Endothelial cell of umbilical vein (primary cell): ENCODE results near the gene ECHDC1. TPM values are rescaled to one million over a fixed set of nuclear protein-coding genes. Genes with fewer than 3 reads are reported as not detected.

Experiments
- BruUV-seq: library from RNA; stranded (reverse); fragments of 400-500 nt; replicated peaks from 2 replicates; lab custom pipeline; 2021; lab: Mats Ljungman, UMichigan
- CTCF ChIA-PET: fragments of 300-600, 350-600 bp; sonication (Branson Sonifier 250); formaldehyde crosslinking; loops from one replicate; lab custom pipeline; 2021; ENCODE audit warnings: antibody characterized with exemption, inconsistent platforms; lab: Charles Lee
- POLR2A ChIA-PET: fragments of 300-600, 350-600 bp; sonication (Branson Sonifier 250); formaldehyde crosslinking; loops from one replicate; lab custom pipeline; 2021; ENCODE audit warnings: antibody characterized with exemption, inconsistent platforms; lab: Charles Lee
- DNase-seq: peaks from one replicate; pipeline ENCODE4 v3.0.0-alpha.2; 2011; ENCODE audit warnings: low read depth, low spot score
- FAIRE-seq: peaks from 2 replicates; lab custom pipeline; 2011; peaks lifted over from hg19 to GRCh38; lab: Jason Lieb, UNC
- H2AFZ ChIP-seq: 2 replicates; pipeline ENCODE4 v1.6.0; 2012; ENCODE audit warnings: low read depth, low read length, control low read depth, inconsistent platforms
- H3K27ac ChIP-seq: 2 replicates; pipeline ENCODE4 v1.5.1; 2011; ENCODE audit warnings: low read depth, mild to moderate bottlenecking, control low read depth, low read length, moderate library complexity; ENCODE audit not compliant: insufficient read depth
- H3K27me3 ChIP-seq, 2 experiments: 2 replicates each; pipeline versions ENCODE4 v1.6.0 to v1.6.1; 2011; ENCODE audit warnings: low read length in 2 of 2, mixed read lengths in 1 of 2; ENCODE audit not compliant: control insufficient read depth in 2 of 2, insufficient read depth in 2 of 2
- H3K36me3 ChIP-seq, 2 experiments: 2 replicates in 1 of 2; 3 replicates in 1 of 2; pipeline ENCODE4 v1.5.1; 2011; ENCODE audit warnings: low read length in 2 of 2, mild to moderate bottlenecking in 1 of 2, moderate library complexity in 1 of 2; ENCODE audit not compliant: control insufficient read depth in 2 of 2, insufficient read depth in 2 of 2; ENCODE audit errors: extremely low read depth in 1 of 2
- H3K4me1 ChIP-seq: 3 replicates; pipeline ENCODE4 v1.5.1; 2011; ENCODE audit warnings: mild to moderate bottlenecking, low read length; ENCODE audit not compliant: control insufficient read depth, insufficient read depth; ENCODE audit errors: extremely low read depth
- H3K4me2 ChIP-seq: 2 replicates; pipeline ENCODE4 v1.6.1; 2011; ENCODE audit warnings: low read length, control low read depth, mixed read lengths; ENCODE audit not compliant: insufficient read depth
- H3K4me3 ChIP-seq, 3 experiments: fragments of 200-600 bp in 1 of 3; sonication (generic), shearing (Covaris generic) in 1 of 3; replicated peaks in 1 of 3; 2 replicates each; pipeline ENCODE4 v1.5.1; 2011 to 2016; ENCODE audit warnings: control low read depth in 3 of 3, low read length in 3 of 3, mild to moderate bottlenecking in 2 of 3, inconsistent platforms in 1 of 3, low read depth in 1 of 3, moderate library complexity in 1 of 3; ENCODE audit not compliant: insufficient read depth in 1 of 3
- H3K79me2 ChIP-seq: 2 replicates; pipeline ENCODE4 v1.6.0; 2012; ENCODE audit warnings: low read length, inconsistent platforms; ENCODE audit not compliant: control insufficient read depth, insufficient read depth
- H3K9ac ChIP-seq: replicated peaks from 2 replicates; pipeline ENCODE3; 2011; ENCODE audit warnings: low read length, control low read depth; ENCODE audit not compliant: insufficient read depth; ENCODE audit errors: extremely low read depth
- H3K9me1 ChIP-seq: replicated peaks from 3 replicates; pipeline ENCODE4 v1.6.0; 2011; ENCODE audit warnings: mild to moderate bottlenecking, low read length; ENCODE audit not compliant: control insufficient read depth, insufficient read depth; ENCODE audit errors: extremely low read depth
- H3K9me3 ChIP-seq: replicated peaks from 2 replicates; pipeline ENCODE4 v1.5.1; 2012; ENCODE audit warnings: low read length, inconsistent platforms; ENCODE audit not compliant: control insufficient read depth, insufficient read depth
- H4K20me1 ChIP-seq: replicated peaks from 2 replicates; pipeline ENCODE3; 2011; ENCODE audit warnings: mild to moderate bottlenecking, low read length; ENCODE audit not compliant: control insufficient read depth, insufficient read depth; ENCODE audit errors: extremely low read depth
- EZH2 ChIP-seq: IDR thresholded peaks from 2 replicates; pipeline ENCODE4 v1.6.1; 2012; ENCODE audit warnings: borderline replicate concordance, low read depth, mild to moderate bottlenecking, moderate library complexity, low read length, inconsistent platforms; ENCODE audit not compliant: severe bottlenecking
- FOS ChIP-seq: IDR thresholded peaks from 2 replicates; pipeline ENCODE4 v1.6.1; 2011; ENCODE audit warnings: mild to moderate bottlenecking, low read length, moderate library complexity, borderline replicate concordance; ENCODE audit not compliant: insufficient read depth
- GATA2 ChIP-seq: IDR thresholded peaks from 2 replicates; pipeline ENCODE4 v1.7.0; 2011; ENCODE audit warnings: low read depth, mild to moderate bottlenecking, moderate library complexity, mixed read lengths, low read length; ENCODE audit not compliant: insufficient read length, insufficient read depth
- JUN ChIP-seq: IDR thresholded peaks from 2 replicates; pipeline ENCODE4 v1.6.1; 2011; ENCODE audit warnings: borderline replicate concordance, low read depth; ENCODE audit not compliant: insufficient read length, insufficient read depth
- MAX ChIP-seq: IDR thresholded peaks from 2 replicates; pipeline ENCODE4 v1.6.1; 2011; ENCODE audit not compliant: insufficient read depth, insufficient read length
- MYC ChIP-seq: IDR thresholded peaks from one replicate; pipeline ENCODE4 v1.6.1; 2011; ENCODE audit warnings: mild to moderate bottlenecking, low read depth, low read length
- POLR2A ChIP-seq: IDR thresholded peaks from 2 replicates; pipeline ENCODE4 v1.6.1; 2012; ENCODE audit warnings: low read depth, mild to moderate bottlenecking, control low read depth, low read length
- POLR2AphosphoS5 ChIP-seq: IDR thresholded peaks from 2 replicates; pipeline ENCODE4 v1.6.1; 2012; ENCODE audit warnings: low read depth, mild to moderate bottlenecking, control low read depth, low read length, moderate library complexity; ENCODE audit not compliant: insufficient read depth
- dilution Hi-C: fragments of 300-500 bp; cut with MboI; formaldehyde crosslinking; loops from one replicate; pipeline ENCODE4 v1.15.0; 2019; ENCODE audit warnings: low sequenced_read_pairs; ENCODE audit not compliant: extremely low pct_ligation_motif_present
- intact Hi-C: fragments of 100-400 bp; cut with micrococcal nuclease; formaldehyde crosslinking; loops from one replicate; pipeline ENCODE4 v1.10.0; 2022
- polyA plus RNA-seq, 4 experiments: library from polyadenylated mRNA; depleted of rRNA in 3 of 4; stranded (reverse) in 3 of 4; unstranded in 1 of 4; fragments of >200 nt; gene quantifications; 2 replicates each; pipeline versions ENCODE4 v1.2.1 to v1.2.3, GENCODE V29; 2011 to 2012; ENCODE audit warnings: missing spikeins in 1 of 4
- total RNA-seq: library from RNA; stranded (reverse); gene quantifications from 2 replicates; pipeline ENCODE4 v1.2.3, GENCODE V29; 2021
- TF ChIP-seq, protein P1 (sequence below), 2 donors: IDR thresholded peaks; 1 replicate in 1 of 2; 2 replicates in 1 of 2; pipeline ENCODE4 v1.5.1; 2011; ENCODE audit warnings: low read length in 2 of 2, mild to moderate bottlenecking in 2 of 2, moderate library complexity in 2 of 2, control low read depth in 1 of 2, inconsistent platforms in 1 of 2, low read depth in 1 of 2; ENCODE audit not compliant: insufficient read depth in 1 of 2; ENCODE audit errors: extremely low read depth in 1 of 2

Gene ECHDC1
- total and polyA plus RNA-seq, 2 donors (not counting 3 experiments of a cell fraction or from before 2014, with no cell fraction given) = 8.1 to 36.8 TPM

DNA sequence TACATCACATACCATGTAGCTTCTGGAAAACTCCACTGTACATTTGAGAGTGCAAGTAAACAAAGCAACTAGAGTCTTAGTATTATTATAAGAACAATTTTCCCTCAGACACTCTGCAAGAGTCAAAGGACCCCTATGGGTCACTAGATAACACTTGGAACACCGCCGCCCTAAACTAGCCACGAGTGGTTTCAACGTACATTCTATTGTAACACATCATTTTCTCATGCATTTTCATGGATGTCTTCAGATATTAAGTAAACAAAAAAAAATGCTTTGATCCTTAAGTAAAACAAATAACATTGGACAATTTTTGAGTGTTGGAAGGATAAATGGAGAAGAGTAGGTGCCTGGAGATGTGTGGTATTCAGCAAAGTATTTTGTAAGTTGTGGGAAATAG is 79.9 kb downstream of the ECHDC1 start:
- no peak overlapping the region for H3K4me3 ChIP-seq
- H3K27me3 ChIP-seq = no peaks in the 10 kb centered on the region
- DNase-seq (no peak), FAIRE-seq (no peak)
- no TSS peak for BruUV-seq
- H3K9ac ChIP-seq = no peak overlapping the region
- intact Hi-C loops (no loop called here), dilution Hi-C loops (no loop called here)
- H3K36me3 ChIP-seq = no peaks in the 10 kb centered on the region
- H3K27ac ChIP-seq = no peak overlapping the region
- H3K4me2 ChIP-seq = no peak overlapping the region
- no peak overlapping the region for H2AFZ ChIP-seq
- CTCF ChIA-PET = interaction anchor here (1.0 to 1.8 kb wide), 7 partner anchors 19 to 379 kb away, joined by 3 to 5 read pairs (median 3); no protein-coding TSS in a partner anchor
- TF ChIP-seq, protein P1, sequence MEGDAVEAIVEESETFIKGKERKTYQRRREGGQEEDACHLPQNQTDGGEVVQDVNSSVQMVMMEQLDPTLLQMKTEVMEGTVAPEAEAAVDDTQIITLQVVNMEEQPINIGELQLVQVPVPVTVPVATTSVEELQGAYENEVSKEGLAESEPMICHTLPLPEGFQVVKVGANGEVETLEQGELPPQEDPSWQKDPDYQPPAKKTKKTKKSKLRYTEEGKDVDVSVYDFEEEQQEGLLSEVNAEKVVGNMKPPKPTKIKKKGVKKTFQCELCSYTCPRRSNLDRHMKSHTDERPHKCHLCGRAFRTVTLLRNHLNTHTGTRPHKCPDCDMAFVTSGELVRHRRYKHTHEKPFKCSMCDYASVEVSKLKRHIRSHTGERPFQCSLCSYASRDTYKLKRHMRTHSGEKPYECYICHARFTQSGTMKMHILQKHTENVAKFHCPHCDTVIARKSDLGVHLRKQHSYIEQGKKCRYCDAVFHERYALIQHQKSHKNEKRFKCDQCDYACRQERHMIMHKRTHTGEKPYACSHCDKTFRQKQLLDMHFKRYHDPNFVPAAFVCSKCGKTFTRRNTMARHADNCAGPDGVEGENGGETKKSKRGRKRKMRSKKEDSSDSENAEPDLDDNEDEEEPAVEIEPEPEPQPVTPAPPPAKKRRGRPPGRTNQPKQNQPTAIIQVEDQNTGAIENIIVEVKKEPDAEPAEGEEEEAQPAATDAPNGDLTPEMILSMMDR (IDR thresholded peaks at IDR 0.05; ENCODE audit: extremely low read depth in 1 of 2, insufficient read depth in 1 of 2, low read depth in 1 of 2, low read length in 2 of 2) = no peak
- no peak for TF ChIP-seq GATA2
- TF ChIP-seq POLR2A = no peak
- TF ChIP-seq FOS = no peak
- no peak for TF ChIP-seq JUN
- TF ChIP-seq MYC = no peak
- TF ChIP-seq MAX = no peak
- no peak for TF ChIP-seq POLR2AphosphoS5
- TF ChIP-seq EZH2 = no peak
- peaks cover 15% of the 10 kb centered on the region for H3K79me2 ChIP-seq
- POLR2A ChIA-PET = interaction anchor here (0.6 kb wide), 1 partner anchor 53 kb away, joined by 4 read pairs; no protein-coding TSS in a partner anchor
- no peaks in the 10 kb centered on the region for H3K9me1 ChIP-seq
- no peaks in the 10 kb centered on the region for H3K9me3 ChIP-seq
- H4K20me1 ChIP-seq = peaks cover 2% of the 10 kb centered on the region
- H3K4me1 ChIP-seq = peaks cover 6% of the 10 kb centered on the region
